Medulla oblongata (tissue), 1 donor: ENCODE data around the gene ACSL4.
A peak's percentile ranks its signal among the peaks of the same experiment; 100 is the strongest.
"Not testable (repeated sequence)": the region's sequence is repeated elsewhere in the genome, so short reads cannot be mapped to it uniquely, and the experiment has no call there.

Experiments used
- DNase-seq: peaks from one replicate; pipeline ENCODE4 v3.0.0-alpha.2; 2015; ENCODE audit errors: extremely low spot score

Gene ACSL4

GRCh38 chrX:109732807-109733612 lies at the start of gene ACSL4:
Gene ACSL4, minus strand, starts transcription at chrX:109733257. Its CDS starts 49,894 bp downstream, at chrX:109683363.
- DNase-seq: peak; percentile 87

- no peak for DNase-seq
Measured at GRCh38 chrX:109777749-109778148, 44.7 kb upstream of the ACSL4 start.

DNA sequence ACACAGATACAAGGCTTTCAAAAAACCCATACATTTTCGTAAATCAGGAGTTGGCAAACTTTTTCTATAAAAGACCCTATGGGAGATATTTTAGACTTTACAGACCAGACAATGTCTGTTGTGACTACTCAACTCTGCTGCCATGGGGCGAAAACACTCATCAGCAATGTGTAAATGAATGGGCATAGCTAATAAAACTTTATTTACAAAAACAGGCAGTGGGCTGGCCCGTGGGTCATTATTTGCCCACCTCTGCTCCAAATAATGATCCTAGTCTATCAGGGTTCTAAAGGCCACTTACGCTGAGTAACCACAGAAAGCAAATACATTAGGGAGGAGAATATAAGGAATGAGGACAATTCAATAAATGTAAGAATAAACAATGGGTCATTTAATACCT lies 43.9 kb upstream of the ACSL4 start:
- no peak for DNase-seq

- no peak for DNase-seq
Measured at GRCh38 chrX:109776432-109776831, 43.4 kb upstream of the ACSL4 start.

DNA sequence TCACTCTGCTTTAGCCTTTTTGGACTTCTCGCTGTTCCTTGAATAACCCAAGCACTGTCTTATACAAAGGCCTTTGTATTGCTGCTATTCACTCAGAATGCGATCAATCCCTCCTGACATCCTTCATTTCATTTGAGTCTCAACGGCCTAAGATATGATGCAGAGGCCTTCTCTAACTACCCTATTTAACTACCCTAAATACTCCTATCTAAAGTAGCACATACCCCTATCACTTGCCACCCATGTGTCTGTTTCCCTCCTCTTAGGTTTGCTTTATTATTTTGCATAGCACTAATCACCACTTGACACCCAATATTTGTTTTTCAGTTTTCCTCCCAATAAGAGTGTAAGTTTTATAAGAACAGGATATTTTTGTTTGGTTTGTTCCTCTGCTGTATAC lies 42.3 kb upstream of the ACSL4 start:
- DNase-seq: no peak

- no peak for DNase-seq
Measured at GRCh38 chrX:109774706-109775105, 41.6 kb upstream of the ACSL4 start.

- DNase-seq: no peak
Measured at GRCh38 chrX:109774136-109774535, 41.1 kb upstream of the ACSL4 start.

DNA sequence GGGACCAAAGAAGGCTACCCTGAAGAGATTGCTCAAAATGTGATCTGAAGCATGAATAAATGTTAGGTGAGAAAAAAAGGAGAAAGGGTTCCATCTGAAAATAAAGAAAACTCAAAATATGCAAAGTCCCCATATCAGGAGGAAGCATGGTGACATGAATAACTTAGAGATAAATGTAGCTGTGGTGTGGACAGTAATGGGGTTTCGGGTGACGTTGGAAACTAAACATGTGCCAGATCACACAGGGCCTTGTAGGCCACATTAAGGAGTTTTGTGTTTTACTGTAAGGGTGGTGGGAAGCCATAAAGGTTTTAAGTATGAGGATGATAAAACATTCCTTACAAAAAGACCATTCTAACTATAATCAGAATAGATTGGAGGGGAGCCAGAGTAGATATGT lies 40.3 kb upstream of the ACSL4 start:
- DNase-seq: no peak

- DNase-seq: no peak
Measured at GRCh38 chrX:109770780-109771179, 37.7 kb upstream of the ACSL4 start.

DNA sequence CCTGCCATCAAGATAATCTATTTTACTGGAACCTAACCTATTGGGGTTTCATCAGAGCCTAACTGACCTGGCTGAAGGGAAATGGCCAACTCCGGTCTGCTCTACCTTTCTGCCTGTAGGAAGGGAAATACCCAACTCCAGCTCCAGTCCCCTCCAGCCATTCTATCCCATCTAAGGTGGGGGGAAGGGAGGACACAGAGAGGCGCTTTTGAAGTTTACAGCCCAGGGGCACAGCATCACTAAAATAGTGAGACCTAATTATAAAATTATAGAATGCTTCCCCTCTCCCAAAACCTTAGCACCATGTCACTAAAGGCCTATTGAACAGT lies 27.8 kb upstream of the ACSL4 start:
- DNase-seq: no peak

GRCh38 chrX:109760209-109760921 lies 27.3 kb upstream of the ACSL4 start:
- DNase-seq: no peak

GRCh38 chrX:109753256-109753655 lies 20.2 kb upstream of the ACSL4 start:
- DNase-seq: no peak

DNA sequence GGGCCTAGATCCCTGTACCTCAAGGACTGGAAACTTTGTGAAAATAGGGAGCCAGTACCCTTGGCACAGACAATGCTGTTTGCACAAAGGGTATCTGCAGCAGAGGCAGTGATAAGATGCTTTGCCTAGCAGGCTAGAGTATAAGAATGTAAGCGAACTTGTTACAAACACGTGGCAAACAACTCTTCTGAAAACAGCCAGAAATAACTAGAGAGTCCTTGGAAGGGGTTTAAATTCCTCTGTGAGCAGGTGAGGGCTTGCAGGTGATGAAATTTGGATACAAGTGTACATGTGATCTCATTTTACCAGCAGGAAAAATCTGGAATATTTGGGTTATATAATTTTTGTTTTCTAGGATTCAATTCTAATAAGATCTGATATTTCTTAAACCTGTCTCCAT lies 18.6 kb upstream of the ACSL4 start:
- no peak for DNase-seq

DNA sequence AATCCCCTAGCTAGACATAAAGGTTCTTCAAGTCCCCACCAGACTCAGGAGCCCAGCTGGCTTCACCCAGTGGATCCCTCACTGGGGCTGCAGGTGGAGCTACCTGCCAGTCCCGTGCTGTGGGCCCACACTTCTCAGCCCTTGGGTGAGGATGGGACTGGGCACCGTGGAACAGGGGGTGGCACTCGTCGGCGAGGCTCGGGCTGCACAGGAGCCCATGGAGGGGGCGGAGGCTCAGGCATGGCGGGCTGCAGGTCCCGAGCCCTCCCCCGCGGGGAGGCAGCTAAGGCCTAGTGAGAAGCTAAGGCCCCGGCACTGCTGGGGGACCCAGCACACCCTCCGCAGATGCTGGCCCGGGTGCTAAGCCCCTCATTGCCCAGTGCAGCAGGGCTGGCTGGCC lies 16.1 kb upstream of the ACSL4 start:
- no peak for DNase-seq

- no peak for DNase-seq
Measured at GRCh38 chrX:109747681-109748080, 14.6 kb upstream of the ACSL4 start.

DNA sequence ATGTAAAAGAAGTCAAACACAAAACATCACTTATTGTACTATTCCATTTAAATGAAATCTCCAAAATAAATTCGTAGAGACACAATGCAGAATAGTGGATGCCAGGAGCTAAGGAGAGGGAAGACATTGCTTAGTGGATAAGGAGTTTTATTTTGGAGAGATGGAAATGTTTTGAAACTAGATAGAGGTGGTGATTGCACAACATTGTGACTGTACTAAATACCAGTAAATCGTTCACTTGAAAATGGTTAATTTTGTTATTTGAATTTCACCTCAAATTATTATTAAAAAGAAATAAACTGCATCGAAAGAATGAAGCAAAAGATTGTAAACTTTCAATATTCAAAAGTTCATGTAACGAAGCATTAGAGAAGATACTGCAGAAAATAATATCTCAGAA lies 9.7 kb upstream of the ACSL4 start:
- no peak for DNase-seq

DNA sequence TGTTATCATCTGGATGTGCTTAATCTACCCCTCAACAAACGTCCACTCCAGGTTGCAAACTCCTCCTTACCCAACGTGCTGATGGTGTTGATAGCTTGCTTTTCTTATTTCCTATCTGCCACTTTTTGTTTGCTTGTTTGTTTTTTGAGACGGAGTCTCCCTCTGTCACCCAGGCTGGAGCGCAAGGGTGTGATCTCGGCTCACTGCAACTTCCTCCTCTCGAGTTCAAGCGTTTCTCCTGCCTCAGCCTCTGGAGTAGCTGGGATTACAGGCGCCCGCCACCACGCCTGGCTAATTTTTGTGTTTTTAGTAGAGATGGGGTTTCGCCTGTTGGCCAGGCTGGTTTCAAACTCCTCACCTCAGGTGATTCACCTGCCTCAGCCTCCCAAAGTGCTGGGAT lies 7.8 kb upstream of the ACSL4 start:
- not testable (repeated sequence) for DNase-seq

DNA sequence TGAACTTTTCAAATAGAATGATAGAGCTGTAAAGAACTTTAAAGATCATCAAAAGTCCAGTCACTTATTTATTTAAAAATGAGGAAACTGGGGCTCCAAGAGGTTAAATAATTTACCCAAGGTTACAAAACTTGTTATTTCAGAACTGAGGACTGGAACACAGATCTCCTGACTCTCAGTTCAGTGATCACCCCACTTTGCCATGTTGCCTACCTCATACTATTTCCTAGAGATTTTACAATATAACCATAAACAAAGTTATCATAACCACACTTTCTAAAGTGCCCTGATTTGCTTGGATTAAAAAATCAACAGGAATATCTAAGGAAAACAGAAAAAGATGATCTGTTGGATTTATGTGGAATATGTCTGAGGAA lies 7.4 kb upstream of the ACSL4 start:
- no peak for DNase-seq

DNA sequence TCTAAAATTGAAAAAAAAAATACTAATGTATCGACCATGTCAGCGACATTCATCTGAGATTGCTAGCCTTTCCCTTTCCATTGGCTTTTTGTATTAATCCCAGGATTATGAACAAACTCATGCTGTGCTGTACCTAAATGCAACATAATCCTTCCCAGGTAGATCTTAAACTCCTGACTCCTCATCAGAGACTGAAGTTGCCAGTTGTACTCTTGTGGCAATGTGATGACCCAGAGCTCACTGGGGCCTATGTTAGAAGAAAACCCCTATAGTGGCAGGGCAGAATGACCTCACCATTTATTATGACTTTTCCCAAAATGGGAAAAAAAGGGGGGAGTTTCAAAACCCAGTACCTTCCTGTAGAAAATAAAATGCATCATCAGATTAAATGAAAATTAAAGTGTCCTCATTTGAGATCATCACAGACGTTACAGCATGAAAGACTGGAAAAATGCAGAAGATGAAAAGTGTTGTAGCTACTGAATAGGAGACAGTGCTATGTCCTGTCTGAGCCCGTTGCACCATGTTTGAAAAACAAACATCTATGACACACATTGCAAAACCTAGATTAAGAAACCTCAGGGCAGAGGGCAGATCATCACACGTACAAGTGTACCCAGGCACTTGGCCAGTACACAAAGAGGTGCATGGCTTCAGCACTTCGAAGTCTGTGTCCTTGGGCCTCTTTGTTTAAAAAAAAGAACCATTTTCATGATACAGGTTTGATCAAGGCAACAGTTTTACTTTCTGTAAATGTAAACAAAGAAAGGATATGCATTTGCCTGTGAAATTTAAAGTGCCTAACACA lies 6.8 kb upstream of the ACSL4 start:
- DNase-seq: no peak

- DNase-seq: no peak
Measured at GRCh38 chrX:109735202-109735744, 2.2 kb upstream of the ACSL4 start.

GRCh38 chrX:109733613-109734083 lies 591 bp upstream of the ACSL4 start:
- no peak for DNase-seq
